GM19238 (cell line): ENCODE results near the gene SYT3.
A peak's percentile ranks its signal among the peaks of the same experiment; 100 is the strongest.
"Not testable (repeated sequence)": the region's sequence is repeated elsewhere in the genome, so short reads cannot be mapped to it uniquely, and the experiment has no call there.

Source experiments
- DNase-seq: peaks from one replicate; pipeline ENCODE4 v3.0.0; 2011; ENCODE audit warnings: low spot score; ENCODE audit not compliant: insufficient read length

Gene SYT3

DNA sequence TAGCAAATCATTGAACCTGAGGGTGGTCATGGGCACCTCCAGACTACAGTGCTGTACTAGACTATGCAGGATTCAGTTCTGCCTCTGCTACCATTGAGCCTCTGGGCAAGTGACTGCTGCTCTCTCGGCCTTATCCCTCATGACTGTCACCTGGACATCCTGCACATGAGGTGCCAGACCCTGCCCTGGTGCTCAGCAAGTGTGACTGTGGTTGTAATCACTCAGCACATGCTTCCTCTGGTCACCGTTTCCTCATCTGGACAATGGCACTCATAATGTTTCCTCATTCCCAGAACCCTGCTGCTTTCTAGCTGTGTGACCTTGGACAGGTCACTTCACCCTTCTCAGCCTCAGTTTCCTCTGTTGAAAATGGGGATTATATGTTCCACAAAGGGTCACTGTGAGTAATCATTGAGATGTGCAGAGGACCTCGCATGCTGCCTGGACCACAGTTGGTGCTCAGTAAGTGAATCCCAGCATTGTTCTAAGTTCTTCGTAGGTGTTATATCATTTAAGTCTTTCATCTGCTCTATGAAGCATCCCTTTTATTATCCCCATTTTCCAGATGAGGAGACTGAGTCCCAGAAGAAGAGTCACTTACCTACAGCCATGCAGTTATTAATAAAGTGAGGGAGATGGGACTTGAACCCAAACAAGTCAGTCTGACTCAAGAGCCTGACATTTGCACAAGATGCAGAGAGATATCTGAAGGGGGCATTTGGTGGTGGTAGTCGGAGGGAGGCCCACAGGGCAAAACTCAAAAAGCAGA lies 3.2 kb downstream of the SYT3 start:
- no peak for DNase-seq

- no peak for DNase-seq
Observed at GRCh38 chr19:50633973-50634372, 5.7 kb downstream of the SYT3 start.

DNA sequence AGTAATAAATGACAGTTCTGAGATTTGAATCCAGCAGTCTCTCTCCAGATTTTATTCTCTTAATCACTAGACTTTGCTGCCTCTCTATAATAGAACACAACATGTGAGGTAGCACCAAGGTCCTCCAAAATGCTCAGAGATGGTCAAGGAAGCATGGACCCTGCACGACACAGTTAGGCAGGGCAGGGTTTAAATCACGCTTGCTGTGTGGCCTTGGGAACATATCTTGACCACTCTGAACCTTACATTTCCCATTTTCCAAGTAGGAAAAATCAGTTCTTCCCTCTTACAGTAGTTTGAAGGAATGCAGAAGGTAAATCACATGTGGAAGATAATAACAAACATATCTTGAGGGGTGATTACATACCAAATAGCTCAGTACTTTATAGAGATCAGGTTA lies 6.3 kb downstream of the SYT3 start:
- no peak for DNase-seq

GRCh38 chr19:50632151-50632835 lies 7.4 kb downstream of the SYT3 start:
- no peak for DNase-seq

DNA sequence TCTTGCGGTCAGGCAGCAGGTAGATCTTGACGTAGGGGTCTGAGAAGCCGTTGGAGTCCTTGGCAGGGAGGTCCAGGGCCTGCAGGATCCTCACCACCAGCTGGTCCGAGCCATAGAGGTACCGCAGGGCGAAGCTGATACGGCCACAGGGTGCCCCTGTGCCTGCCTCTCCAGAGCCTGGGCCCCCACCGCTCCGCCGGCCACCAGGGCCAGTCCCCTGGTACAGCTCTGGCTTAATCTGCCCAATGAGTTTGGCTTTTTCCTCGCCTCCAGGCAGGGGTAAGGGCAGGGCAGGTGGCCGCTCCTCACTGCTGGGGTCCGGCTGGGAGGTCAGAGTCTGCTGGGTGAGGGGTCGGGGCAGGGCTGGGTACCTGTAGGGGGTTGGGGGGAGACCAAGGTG lies 9.9 kb downstream of the SYT3 start:
- no peak for DNase-seq

- no peak for DNase-seq
Observed at GRCh38 chr19:50629194-50629593, 10.5 kb downstream of the SYT3 start.

DNA sequence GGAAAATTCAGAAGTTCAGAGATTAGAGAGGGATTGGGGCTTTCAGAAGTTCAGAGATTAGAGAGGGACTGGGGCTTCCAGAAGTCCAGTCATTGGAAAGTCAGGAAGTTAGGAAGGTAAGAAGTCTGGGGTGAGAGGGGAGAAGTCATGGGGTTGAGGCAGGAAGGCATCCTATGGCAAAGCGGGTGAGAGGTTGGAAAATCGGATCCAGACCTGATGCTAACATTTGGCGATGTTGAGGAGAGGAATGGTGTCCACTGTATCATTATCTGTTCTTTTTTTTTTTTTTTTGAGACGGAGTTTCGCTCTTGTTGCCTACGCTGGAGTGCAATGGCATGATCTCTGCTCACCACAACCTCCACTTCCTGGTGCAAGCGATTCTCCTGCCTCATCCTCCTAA lies 11.1 kb downstream of the SYT3 start:
- DNase-seq: no peak

GRCh38 chr19:50628146-50628545 lies 11.5 kb downstream of the SYT3 start:
- DNase-seq: no peak

DNA sequence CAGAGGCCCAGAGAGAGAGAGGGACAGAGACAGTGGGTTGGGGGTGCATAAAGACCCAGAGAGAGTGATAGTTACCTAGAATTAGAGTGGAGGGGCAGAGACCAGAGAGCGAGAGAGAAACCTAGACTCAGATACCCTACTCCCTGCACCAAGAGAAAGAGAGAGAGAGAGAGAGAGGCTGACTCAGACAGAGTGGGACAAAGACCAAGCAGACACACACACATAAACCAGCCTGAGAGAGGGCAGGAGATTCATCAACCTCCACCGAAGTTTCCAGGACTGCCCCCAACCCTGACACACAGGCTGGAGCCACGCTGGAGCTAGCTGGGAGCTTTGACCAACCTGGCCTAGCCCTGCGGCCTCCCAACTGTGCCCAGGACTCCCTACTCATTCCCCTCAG lies 12.9 kb downstream of the SYT3 start:
- no peak for DNase-seq

GRCh38 chr19:50626011-50626410 lies 13.7 kb downstream of the SYT3 start:
- DNase-seq: no peak

- DNase-seq: no peak
Observed at GRCh38 chr19:50624949-50625600, 14.6 kb downstream of the SYT3 start.

DNA sequence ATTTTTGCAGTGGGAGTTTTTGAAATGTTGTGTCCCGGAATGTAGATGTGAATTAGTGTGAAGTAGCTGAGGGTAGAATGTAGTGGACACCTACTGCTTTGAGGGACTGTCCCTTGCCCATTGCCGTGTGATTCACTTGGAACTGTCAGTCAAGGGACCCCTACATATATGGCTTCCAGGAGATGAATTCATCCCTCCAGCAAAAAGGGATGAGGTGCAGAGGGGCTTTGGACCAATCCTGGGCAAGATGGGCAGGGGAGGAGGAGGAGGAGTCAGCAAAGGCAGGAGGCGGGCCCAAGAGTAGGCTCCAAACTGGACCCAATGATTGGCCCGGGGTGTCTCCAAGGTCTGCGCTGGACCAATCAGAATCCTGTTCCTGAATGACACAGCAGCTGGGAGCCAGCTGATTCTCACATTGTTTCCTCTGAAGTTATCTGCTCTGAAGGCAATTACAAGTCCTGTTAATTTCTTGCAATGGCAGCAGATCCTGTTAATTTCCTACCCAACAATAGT lies 19.2 kb downstream of the SYT3 start:
- DNase-seq: not testable (repeated sequence)

- not testable (repeated sequence) for DNase-seq
Observed at GRCh38 chr19:50619184-50619583, 20.5 kb downstream of the SYT3 start.

- DNase-seq: not testable (repeated sequence)
Observed at GRCh38 chr19:50618379-50618778, 21.3 kb downstream of the SYT3 start.

DNA sequence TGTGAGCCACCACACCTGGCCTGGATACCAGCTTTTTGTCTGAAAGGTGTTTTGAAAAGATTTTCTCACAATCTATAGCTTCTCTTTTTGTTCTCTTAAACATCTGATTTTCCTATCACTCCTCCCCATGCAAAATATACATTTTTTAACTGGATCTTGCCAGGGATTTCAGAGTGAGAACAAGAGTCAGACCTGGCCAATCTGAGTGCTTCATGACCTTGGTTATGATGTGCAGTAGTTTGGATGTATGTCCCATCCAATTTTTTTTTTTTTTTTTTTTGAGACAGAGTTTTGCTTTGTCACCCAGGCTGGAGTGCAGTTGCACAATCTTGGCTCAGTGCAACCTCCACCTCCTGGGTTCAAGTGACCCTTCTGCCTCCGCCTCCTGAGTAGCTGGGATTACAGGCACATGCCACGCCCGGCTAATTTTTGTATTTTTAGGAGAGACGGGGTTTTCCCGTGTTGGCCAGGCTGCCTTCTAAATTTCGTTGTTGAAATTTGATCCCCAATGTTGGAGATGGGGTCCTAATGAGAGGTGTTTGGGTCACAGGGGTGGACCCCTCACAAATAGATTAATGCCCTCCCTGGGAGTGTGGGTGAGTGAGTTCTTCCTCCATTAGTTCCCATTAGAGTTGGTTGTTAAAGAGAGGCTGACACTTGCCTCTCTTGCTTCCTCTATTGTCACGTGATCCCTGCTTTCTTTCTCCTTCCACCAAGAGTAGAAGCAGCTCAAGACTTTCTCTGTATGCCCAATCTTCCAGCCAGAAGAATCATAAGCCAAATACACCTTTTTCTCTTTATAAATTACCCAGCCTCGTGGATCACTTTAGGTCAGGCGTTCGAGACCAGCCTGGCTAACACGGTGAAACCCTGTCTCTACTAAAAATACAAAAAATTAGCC lies 26.9 kb downstream of the SYT3 start:
- not testable (repeated sequence) for DNase-seq

GRCh38 chr19:50607874-50608785 lies 31.6 kb downstream of the SYT3 start:
- peak; percentile 68 for DNase-seq

DNA sequence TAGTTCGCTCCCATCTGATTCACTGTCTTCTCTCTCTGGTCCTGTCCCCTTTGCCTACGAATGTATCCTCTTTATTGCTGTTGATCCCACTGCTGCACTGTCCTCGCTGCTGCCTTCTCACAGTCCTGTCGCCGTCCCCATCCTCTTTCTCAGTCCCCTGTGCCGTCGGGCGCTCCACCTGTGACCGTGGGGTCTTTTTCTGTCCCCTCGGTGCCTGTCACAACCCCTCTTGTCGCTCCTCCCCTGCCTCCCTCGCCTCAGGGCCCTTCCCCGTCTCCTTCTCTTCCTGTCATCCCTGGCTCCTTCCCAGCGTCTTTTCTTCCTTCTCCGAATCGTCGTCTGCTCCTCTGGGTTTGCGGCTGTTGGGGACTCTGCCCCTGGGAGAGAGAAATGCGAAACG lies 32.3 kb downstream of the SYT3 start:
- no peak for DNase-seq

GRCh38 chr19:50606059-50606836 lies 33.4 kb downstream of the SYT3 start:
- not testable (repeated sequence) for DNase-seq
